ENCODE data around the gene UBE2R2. TPM values are rescaled to one million over a fixed set of nuclear protein-coding genes. Genes with fewer than 3 reads are reported as not detected.

The UBE2R2 gene
- total RNA-seq, 1 experiment from 2014 or later: 52.1 TPM

DNA sequence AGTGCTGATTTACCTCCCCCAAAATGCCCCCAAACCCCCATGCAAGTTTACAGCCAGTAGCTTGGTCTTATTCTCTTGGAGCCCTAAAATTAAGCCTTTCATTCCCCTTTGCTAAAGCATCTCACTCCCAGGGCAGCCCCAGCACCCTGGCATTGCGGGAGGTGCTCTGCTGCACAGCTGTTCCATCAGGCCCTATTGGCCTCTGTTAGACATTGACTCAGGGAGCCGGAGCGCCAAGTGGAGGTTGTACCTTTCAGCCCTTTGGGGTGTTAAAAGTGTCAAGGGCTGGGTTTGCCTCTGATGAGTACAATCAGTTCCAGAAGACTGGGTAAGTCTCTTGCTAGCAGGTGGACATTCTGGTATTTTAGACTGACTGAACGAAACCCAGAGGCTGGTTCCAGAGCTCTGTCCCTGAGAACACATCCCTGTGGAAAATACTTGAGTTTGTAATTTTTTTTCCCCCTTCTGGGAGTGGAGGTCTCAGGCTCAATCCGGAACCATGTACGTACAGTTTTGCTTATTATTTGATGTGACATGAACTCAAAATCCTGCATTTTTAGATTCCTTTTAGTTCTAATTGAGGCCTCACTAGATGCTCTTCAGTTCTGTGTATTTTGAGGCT is 102.4 kb downstream of the UBE2R2 start:
- Histone ChIP-seq H2BK5ac (ENCODE audit: insufficient read length, low read length) (no peak overlapping the region), H3K27ac (ENCODE audit: insufficient read length, low read depth, low read length) (no peak overlapping the region)
- H3K4me3 Mint-ChIP-seq: no peak overlapping the region

More for the DNA sequence above, 102.4 kb downstream of the UBE2R2 start:
- Histone ChIP-seq H2BK15ac (ENCODE audit: low read depth, low read length) (no peak overlapping the region), H4K5ac (ENCODE audit: insufficient read length, low read depth, low read length) (no peak overlapping the region), H3K79me2 (ENCODE audit: insufficient read depth, low read length) (no peaks in the 10 kb centered on the region), H2AFZ (ENCODE audit: low read length) (no peak overlapping the region), H3K9me3 (ENCODE audit: control insufficient read depth, low read depth, low read length) (no peaks in the 10 kb centered on the region), H3K27me3 (ENCODE audit: insufficient read depth, low read length) (no peaks in the 10 kb centered on the region), H3K4ac (ENCODE audit: low read depth, low read length) (no peak overlapping the region), H3K56ac (ENCODE audit: insufficient read length, low read depth, low read length) (no peak overlapping the region), H3K14ac (ENCODE audit: insufficient read depth, low read length) (no peak overlapping the region), H2BK20ac (ENCODE audit: low read depth, low read length, poor library complexity, severe bottlenecking) (no peak overlapping the region), H3T11ph (ENCODE audit: low read length) (no peak overlapping the region), H2BK120ac (ENCODE audit: low read depth, low read length, poor library complexity, severe bottlenecking) (no peak overlapping the region), H3K23me2 (ENCODE audit: insufficient read length, low read depth, low read length, poor library complexity, severe bottlenecking) (no peaks in the 10 kb centered on the region), H2BK12ac (ENCODE audit: insufficient read length, low read depth, low read length) (no peak overlapping the region), H4K8ac (replicated peaks; ENCODE audit: insufficient read length, low read depth, low read length) (no peak overlapping the region), H4K20me1 (ENCODE audit: control insufficient read depth, insufficient read depth, insufficient read length) (no peaks in the 10 kb centered on the region), H3K18ac (ENCODE audit: insufficient read length, low read depth, low read length) (no peak overlapping the region), H3K4me1 (ENCODE audit: insufficient read depth, low read length) (no peaks in the 10 kb centered on the region), H2AK5ac (ENCODE audit: insufficient read length, low read length) (no peak overlapping the region), H4K91ac (ENCODE audit: insufficient read length, low read depth, low read length) (no peak overlapping the region), H3K4me2 (ENCODE audit: insufficient read depth, insufficient read length, low read length) (no peak overlapping the region), H3K9ac (ENCODE audit: extremely low read depth, insufficient read length, low read length) (no peak overlapping the region), H3K79me1 (ENCODE audit: insufficient read depth, low read depth, low read length, poor library complexity, severe bottlenecking) (no peaks in the 10 kb centered on the region), H3K23ac (ENCODE audit: insufficient read length, low read depth, low read length) (no peak overlapping the region)
- peaks cover 25 to 41% of the 10 kb centered on the region in 2 experiments for H3K4me1 Mint-ChIP-seq
- H3K9me3 Mint-ChIP-seq: no peaks in the 10 kb centered on the region
- H3K36me3 Mint-ChIP-seq (ENCODE audit: insufficient read depth in 1 of 3, low read depth in 3 of 3): peaks cover 19 to 92% (median 64%) of the 10 kb centered on the region in 3 experiments; a peak in 6 of 7 replicates
- WGBS (ENCODE audit: extremely low coverage, insufficient read length, low lambda C conversion rate): no CpG with 5 or more reads among the region's 6 CpGs
- peaks cover 2% of the 10 kb centered on the region; the same call in 1 of the 2 replicates for H3K27me3 Mint-ChIP-seq (ENCODE audit: low read depth)
- DNase-seq: no peak
- TF ChIP-seq, protein P1, sequence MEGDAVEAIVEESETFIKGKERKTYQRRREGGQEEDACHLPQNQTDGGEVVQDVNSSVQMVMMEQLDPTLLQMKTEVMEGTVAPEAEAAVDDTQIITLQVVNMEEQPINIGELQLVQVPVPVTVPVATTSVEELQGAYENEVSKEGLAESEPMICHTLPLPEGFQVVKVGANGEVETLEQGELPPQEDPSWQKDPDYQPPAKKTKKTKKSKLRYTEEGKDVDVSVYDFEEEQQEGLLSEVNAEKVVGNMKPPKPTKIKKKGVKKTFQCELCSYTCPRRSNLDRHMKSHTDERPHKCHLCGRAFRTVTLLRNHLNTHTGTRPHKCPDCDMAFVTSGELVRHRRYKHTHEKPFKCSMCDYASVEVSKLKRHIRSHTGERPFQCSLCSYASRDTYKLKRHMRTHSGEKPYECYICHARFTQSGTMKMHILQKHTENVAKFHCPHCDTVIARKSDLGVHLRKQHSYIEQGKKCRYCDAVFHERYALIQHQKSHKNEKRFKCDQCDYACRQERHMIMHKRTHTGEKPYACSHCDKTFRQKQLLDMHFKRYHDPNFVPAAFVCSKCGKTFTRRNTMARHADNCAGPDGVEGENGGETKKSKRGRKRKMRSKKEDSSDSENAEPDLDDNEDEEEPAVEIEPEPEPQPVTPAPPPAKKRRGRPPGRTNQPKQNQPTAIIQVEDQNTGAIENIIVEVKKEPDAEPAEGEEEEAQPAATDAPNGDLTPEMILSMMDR (conservative IDR thresholded peaks at IDR 0.05): no peak
- H3K27ac Mint-ChIP-seq: peak overlapping the region; percentile 3 to 83 (median 79); a peak in 5 of 7 replicates
